AG09309 (cell line): ENCODE measurements around the gene RHCG.

ENCODE experiments used
- DNase-seq: peaks from one replicate; pipeline ENCODE4 v3.0.0-alpha.2; 2010; ENCODE audit warnings: low read depth
- H3K4me3 ChIP-seq: 2 replicates; pipeline ENCODE4 v1.5.1; 2011; ENCODE audit warnings: mild to moderate bottlenecking, low read depth, low read length, moderate library complexity; ENCODE audit not compliant: control insufficient read depth
- CTCF ChIP-seq: IDR thresholded peaks from 2 replicates; pipeline ENCODE4 v1.5.1; 2011; ENCODE audit warnings: mild to moderate bottlenecking, low read depth, low read length, inconsistent platforms; ENCODE audit not compliant: insufficient read depth, control insufficient read depth; ENCODE audit errors: missing control alignments

RHCG gene

DNA sequence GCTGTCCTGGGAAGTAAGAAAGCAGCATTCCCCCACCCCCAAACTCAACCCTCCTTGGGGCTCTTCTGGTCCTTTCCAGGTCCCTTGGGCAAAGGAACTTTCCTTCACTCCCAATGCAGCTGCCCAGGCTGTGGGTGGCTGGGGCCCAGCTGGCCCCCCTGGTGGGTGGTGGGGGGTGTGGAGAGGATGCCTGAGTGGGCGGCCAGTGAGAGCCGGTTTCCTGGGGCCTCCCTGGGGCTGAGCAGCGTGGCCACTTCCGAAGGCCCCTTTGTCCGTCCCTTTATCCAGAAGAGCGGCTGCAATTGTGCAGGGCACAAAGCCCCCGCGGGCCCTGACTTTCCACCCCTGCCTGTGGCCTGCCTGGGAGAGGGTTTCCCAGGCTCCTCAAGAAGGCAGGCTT lies 61.0 kb downstream of the RHCG start:
- H3K4me3 ChIP-seq, result no peak overlapping the region
- no peak for TF ChIP-seq CTCF
- no peak for DNase-seq

DNA sequence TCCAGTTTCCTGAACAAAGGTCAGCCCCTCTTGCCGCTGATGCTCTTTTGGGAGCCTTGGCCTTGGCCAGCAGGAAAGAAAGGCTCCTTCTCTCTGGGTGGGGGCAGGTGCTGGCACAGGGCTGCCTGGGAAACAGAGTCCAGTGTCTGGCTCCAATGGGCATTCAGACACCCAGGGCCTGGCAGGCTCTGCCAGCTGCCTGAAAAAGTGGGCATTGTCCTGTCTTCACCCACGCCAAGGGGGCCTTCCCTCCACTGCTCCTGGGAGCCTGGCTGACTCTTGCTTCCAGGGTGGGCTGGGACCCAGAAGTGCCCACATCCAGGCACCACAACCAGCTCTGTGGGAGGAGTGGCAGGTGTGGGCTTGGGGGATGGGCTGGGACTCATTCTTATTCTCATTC lies 62.7 kb downstream of the RHCG start:
- no peak for TF ChIP-seq CTCF
- DNase-seq, result no peak
- H3K4me3 ChIP-seq, result no peak overlapping the region

- H3K4me3 ChIP-seq, result peak overlapping the region; percentile 45
- peak; percentile 98 for TF ChIP-seq CTCF
- DNase-seq, result no peak
Measured at GRCh38 chr15:89430530-89431341, 65.6 kb downstream of the RHCG start.

DNA sequence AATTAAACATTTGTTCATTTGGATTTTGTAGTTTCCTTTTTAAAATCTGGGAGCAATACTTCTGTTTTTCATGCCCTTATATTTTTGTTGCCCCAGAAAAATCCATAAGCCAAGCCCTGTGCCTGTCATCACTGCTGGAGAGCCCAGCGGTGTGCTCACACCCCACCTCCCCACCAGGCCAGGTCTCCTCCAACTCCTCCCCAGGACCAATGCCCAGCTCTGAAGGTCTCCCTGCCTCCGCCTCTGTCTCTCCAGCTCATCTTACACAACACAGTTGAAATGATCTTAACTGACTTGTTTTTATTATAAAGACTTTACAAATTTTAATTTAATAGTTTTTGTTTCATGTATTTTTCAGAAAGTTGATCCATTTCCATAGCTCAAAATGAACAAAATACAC lies 66.4 kb downstream of the RHCG start:
- no peak overlapping the region for H3K4me3 ChIP-seq
- no peak for DNase-seq
- TF ChIP-seq CTCF, result no peak

DNA sequence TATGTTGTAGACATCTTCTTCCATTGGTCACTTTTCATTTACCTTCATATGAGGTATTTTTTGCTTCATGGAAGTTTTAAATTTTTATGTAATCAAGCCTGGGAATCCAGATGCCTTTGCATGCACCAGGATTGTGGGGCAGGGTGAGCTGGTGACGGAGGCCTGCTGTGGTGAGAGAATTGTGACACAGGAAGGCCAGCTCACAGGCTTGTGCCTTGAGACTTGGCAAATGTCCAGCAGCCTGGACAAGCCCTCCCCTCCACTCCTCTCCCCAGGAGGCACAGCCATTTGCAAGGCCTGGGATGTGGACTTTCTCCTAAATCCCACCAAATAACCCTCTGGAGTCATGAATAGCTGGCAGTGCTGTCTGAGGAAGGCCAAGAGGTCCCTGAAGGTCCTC lies 67.4 kb downstream of the RHCG start:
- no peak for DNase-seq
- no peak overlapping the region for H3K4me3 ChIP-seq
- no peak for TF ChIP-seq CTCF

DNA sequence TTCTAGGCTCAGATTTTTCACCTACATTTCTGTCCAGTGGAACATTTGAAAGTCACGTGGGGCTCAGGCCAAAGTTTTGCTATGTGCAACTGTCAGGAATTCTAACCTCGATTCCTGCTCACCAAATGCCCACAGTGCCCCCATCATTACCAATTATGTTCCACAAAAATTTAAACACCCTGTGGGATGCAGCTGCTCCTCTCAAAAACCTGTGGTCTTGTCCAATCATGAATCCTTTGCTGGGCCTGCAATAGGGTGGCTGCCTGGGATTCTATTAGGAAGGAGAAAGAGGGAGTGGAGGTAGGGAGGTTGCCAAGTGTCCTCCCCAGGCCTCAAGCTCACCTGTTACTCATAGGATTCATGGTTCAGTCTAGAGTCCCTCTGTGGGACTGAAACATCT lies 68.1 kb downstream of the RHCG start:
- DNase-seq, result no peak
- H3K4me3 ChIP-seq, result no peak overlapping the region
- no peak for TF ChIP-seq CTCF
